RWPE2 (cell line): ENCODE measurements around the gene OR51A2.

ENCODE experiments used
- ATAC-seq: fragments of 200-7000 bp; cut with Tn5 transposase; 3 replicates; pipeline ENCODE4 v1.9.1; 2021; ENCODE audit warnings: low read depth
- DNase-seq: peaks from one replicate; pipeline ENCODE4 v3.0.0-alpha.2; 2020; ENCODE audit warnings: low spot score
- H3K27ac ChIP-seq: fragments of 450-650 bp; 2 replicates; pipeline ENCODE4 v1.5.1; 2017; ENCODE audit warnings: mild to moderate bottlenecking; ENCODE audit not compliant: poor library complexity, severe bottlenecking
- H3K27me3 ChIP-seq: fragments of 250-450 bp; sonication (Bioruptor Pico); 2 replicates; pipeline ENCODE4 v1.5.1; 2021; ENCODE audit warnings: mild to moderate bottlenecking, moderate library complexity; ENCODE audit not compliant: insufficient read depth, poor library complexity, severe bottlenecking
- H3K36me3 ChIP-seq: fragments of 250-450 bp; sonication (Bioruptor Pico); 2 replicates; pipeline ENCODE4 v1.5.1; 2020; ENCODE audit warnings: low read depth, mild to moderate bottlenecking, moderate library complexity
- H3K4me1 ChIP-seq: fragments of 250-450 bp; sonication (Bioruptor Pico); 2 replicates; pipeline ENCODE4 v1.5.1; 2021; ENCODE audit warnings: mild to moderate bottlenecking, moderate library complexity; ENCODE audit not compliant: insufficient read depth, poor library complexity, severe bottlenecking
- H3K4me3 ChIP-seq: fragments of 250-450 bp; sonication (Bioruptor Pico); 2 replicates; pipeline ENCODE4 v1.5.1; 2021; ENCODE audit warnings: mild to moderate bottlenecking, moderate library complexity; ENCODE audit not compliant: severe bottlenecking
- H3K9me3 ChIP-seq: fragments of 250-450 bp; sonication (Bioruptor Pico); 2 replicates; pipeline ENCODE4 v1.5.1; 2021; ENCODE audit warnings: mild to moderate bottlenecking, moderate library complexity; ENCODE audit not compliant: severe bottlenecking
- CTCF ChIP-seq: fragments of 450-650 bp; IDR thresholded peaks from one replicate; pipeline ENCODE4 v1.5.1; 2017; ENCODE audit warnings: mild to moderate bottlenecking, moderate library complexity; ENCODE audit not compliant: poor library complexity, severe bottlenecking

The OR51A2 gene

GRCh38 chr11:4982678-4983077 lies 27.2 kb upstream of the OR51A2 start:
- TF ChIP-seq CTCF = no peak
- H3K4me1 ChIP-seq = no peaks in the 10 kb centered on the region
- no peak overlapping the region for H3K4me3 ChIP-seq
- no peaks in the 10 kb centered on the region for H3K36me3 ChIP-seq
- no peak overlapping the region for H3K27ac ChIP-seq
- H3K9me3 ChIP-seq = no peaks in the 10 kb centered on the region
- H3K27me3 ChIP-seq = no peaks in the 10 kb centered on the region
- no peak for DNase-seq
- ATAC-seq = no peak

GRCh38 chr11:4979036-4979435 lies 23.5 kb upstream of the OR51A2 start:
- TF ChIP-seq CTCF = no peak
- DNase-seq = no peak
- no peak overlapping the region for H3K4me3 ChIP-seq
- H3K27me3 ChIP-seq = no peaks in the 10 kb centered on the region
- no peak overlapping the region for H3K27ac ChIP-seq
- no peaks in the 10 kb centered on the region for H3K9me3 ChIP-seq
- no peak for ATAC-seq
- H3K36me3 ChIP-seq = no peaks in the 10 kb centered on the region
- no peaks in the 10 kb centered on the region for H3K4me1 ChIP-seq

- ATAC-seq (no peak), DNase-seq (no peak)
- TF ChIP-seq CTCF = no peak
- no peaks in the 10 kb centered on the region for H3K36me3 ChIP-seq
- no peaks in the 10 kb centered on the region for H3K4me1 ChIP-seq
- H3K4me3 ChIP-seq = no peak overlapping the region
- no peaks in the 10 kb centered on the region for H3K9me3 ChIP-seq
- no peak overlapping the region for H3K27ac ChIP-seq
- no peaks in the 10 kb centered on the region for H3K27me3 ChIP-seq
These were observed 19.9 kb upstream of the OR51A2 start for GRCh38 chr11:4975436-4975835.

- ATAC-seq (no peak), DNase-seq (no peak)
- H3K4me3 ChIP-seq = no peak overlapping the region
- no peak for TF ChIP-seq CTCF
- H3K9me3 ChIP-seq = peaks cover 2% of the 10 kb centered on the region
- H3K27me3 ChIP-seq = no peaks in the 10 kb centered on the region
- no peak overlapping the region for H3K27ac ChIP-seq
- H3K4me1 ChIP-seq = no peaks in the 10 kb centered on the region
- no peaks in the 10 kb centered on the region for H3K36me3 ChIP-seq
These were observed 7.3 kb upstream of the OR51A2 start for GRCh38 chr11:4962816-4963215.

- no peak for TF ChIP-seq CTCF
- Histone ChIP-seq H3K4me3 (no peak overlapping the region), H3K4me1 (no peaks in the 10 kb centered on the region), H3K9me3 (no peaks in the 10 kb centered on the region), H3K27me3 (no peaks in the 10 kb centered on the region), H3K27ac (no peak overlapping the region), H3K36me3 (no peaks in the 10 kb centered on the region)
- ATAC-seq (no peak), DNase-seq (no peak)
These were observed 5.4 kb upstream of the OR51A2 start for GRCh38 chr11:4960877-4961276.
